ENCODE data around the gene ORMDL1. TPM values are rescaled to one million over a fixed set of nuclear protein-coding genes. Genes with fewer than 3 reads are reported as not detected.

Gene ORMDL1
- total and polyA plus RNA-seq, 2 experiments from 2014 or later = 77.6 to 92.6 TPM

DNA sequence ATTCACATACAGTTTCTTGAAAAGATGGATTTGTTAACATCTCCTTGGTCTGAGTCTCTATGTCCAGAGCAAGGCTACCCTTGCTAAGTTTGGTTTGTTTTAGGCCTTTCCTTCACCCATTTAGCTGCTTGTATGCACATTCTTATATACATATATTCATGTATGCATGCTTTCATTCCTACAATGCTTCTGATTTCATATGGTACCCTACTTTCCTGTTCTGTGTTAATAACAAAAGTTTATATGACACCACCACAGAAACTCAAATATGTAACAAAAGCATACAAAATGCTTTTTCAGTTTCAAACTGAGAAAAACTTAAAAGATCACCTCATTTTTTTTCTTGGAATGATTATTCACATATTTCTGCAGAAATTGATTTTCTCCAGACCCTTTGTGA, 60.9 kb downstream of the ORMDL1 start:
- H3K27ac ChIP-seq = no peak overlapping the region
- H3K79me2 ChIP-seq = no peaks in the 10 kb centered on the region
- no peaks in the 10 kb centered on the region for H4K20me1 ChIP-seq (ENCODE audit: insufficient read depth, poor library complexity, severe bottlenecking)
- H3K27me3 ChIP-seq = no peaks in the 10 kb centered on the region
- H3K9me2 ChIP-seq (replicated peaks; ENCODE audit: insufficient read depth) = no peaks in the 10 kb centered on the region
- TF ChIP-seq EZH2phosphoT487 (IDR thresholded peaks at IDR 0.05; ENCODE audit: low read depth, severe bottlenecking, unreplicated experiment) (no peak), EZH2 (IDR thresholded peaks at IDR 0.05; ENCODE audit: borderline replicate concordance) (no peak)
- TF ChIP-seq, protein P1, sequence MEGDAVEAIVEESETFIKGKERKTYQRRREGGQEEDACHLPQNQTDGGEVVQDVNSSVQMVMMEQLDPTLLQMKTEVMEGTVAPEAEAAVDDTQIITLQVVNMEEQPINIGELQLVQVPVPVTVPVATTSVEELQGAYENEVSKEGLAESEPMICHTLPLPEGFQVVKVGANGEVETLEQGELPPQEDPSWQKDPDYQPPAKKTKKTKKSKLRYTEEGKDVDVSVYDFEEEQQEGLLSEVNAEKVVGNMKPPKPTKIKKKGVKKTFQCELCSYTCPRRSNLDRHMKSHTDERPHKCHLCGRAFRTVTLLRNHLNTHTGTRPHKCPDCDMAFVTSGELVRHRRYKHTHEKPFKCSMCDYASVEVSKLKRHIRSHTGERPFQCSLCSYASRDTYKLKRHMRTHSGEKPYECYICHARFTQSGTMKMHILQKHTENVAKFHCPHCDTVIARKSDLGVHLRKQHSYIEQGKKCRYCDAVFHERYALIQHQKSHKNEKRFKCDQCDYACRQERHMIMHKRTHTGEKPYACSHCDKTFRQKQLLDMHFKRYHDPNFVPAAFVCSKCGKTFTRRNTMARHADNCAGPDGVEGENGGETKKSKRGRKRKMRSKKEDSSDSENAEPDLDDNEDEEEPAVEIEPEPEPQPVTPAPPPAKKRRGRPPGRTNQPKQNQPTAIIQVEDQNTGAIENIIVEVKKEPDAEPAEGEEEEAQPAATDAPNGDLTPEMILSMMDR (IDR thresholded peaks at IDR 0.05; ENCODE audit: poor library complexity) = no peak
- no peak overlapping the region for H3K4me3 ChIP-seq
- no peak overlapping the region for H2AFZ ChIP-seq
- no peaks in the 10 kb centered on the region for H3K9me3 ChIP-seq (ENCODE audit: low read depth)
- no peaks in the 10 kb centered on the region for H3K36me3 ChIP-seq (replicated peaks; ENCODE audit: insufficient read depth, low read depth)
- H3K4me2 ChIP-seq = no peak overlapping the region
- no peak for DNase-seq (ENCODE audit: low spot score)
- no peaks in the 10 kb centered on the region for H3K4me1 ChIP-seq (ENCODE audit: insufficient read depth)

Other genes with a start within 250 kb of the ORMDL1 start
- gene SLC40A1, start 203.6 kb downstream of the ORMDL1 start, total RNA-seq = 225 and 261 TPM in 2 replicates
- 153 and 186 TPM in 2 replicates for gene SLC40A1, start 203.6 kb downstream of the ORMDL1 start, polyA plus RNA-seq
- 64.7 and 66.9 TPM in 2 replicates for gene ASNSD1, start 122.9 kb downstream of the ORMDL1 start, total RNA-seq
- 38.4 and 41.0 TPM in 2 replicates for gene ASNSD1, start 122.9 kb downstream of the ORMDL1 start, polyA plus RNA-seq
- gene ANKAR, start 109.7 kb downstream of the ORMDL1 start, total RNA-seq = 3.1 and 4.0 TPM in 2 replicates
- 4.6 and 5.3 TPM in 2 replicates for gene ANKAR, start 109.7 kb downstream of the ORMDL1 start, polyA plus RNA-seq
- gene OSGEPL1, start 21.5 kb downstream of the ORMDL1 start, total RNA-seq = 9.2 and 10.2 TPM in 2 replicates
- gene OSGEPL1, start 21.5 kb downstream of the ORMDL1 start, polyA plus RNA-seq = 6.7 and 8.3 TPM in 2 replicates
- 14.6 and 21.2 TPM in 2 replicates for gene PMS1, start 111 bp upstream of the ORMDL1 start, total RNA-seq
- 13.1 and 16.0 TPM in 2 replicates for gene PMS1, start 111 bp upstream of the ORMDL1 start, polyA plus RNA-seq